B cell (primary cell): ENCODE measurements around the gene MAP7D2. TPM values are rescaled to one million over a fixed set of nuclear protein-coding genes. Genes with fewer than 3 reads are reported as not detected.

Experiments used
- ATAC-seq: fragments of 200-7000 bp; cut with Tn5 transposase; one replicate; pipeline ENCODE4 v1.10.0; 2021; ENCODE audit warnings: low read depth, mild to moderate bottlenecking, moderate number of reproducible peaks, moderate library complexity
- CTCF ChIA-PET: fragments of 350-600 bp; sonication (Branson Sonifier 250); formaldehyde crosslinking; loops from one replicate; lab custom pipeline; 2021; ENCODE audit warnings: antibody characterized with exemption, inconsistent platforms; lab: Charles Lee
- POLR2A ChIA-PET: fragments of 350-600 bp; sonication (Branson Sonifier 250); formaldehyde crosslinking; loops from one replicate; lab custom pipeline; 2021; ENCODE audit warnings: antibody characterized with exemption; lab: Charles Lee
- DNase-seq: peaks from one replicate; pipeline ENCODE4 v3.0.0; 2013
- H2AFZ ChIP-seq: 2 replicates; pipeline ENCODE4 v1.6.1; 2012; ENCODE audit warnings: mild to moderate bottlenecking, low read depth, low read length; ENCODE audit not compliant: insufficient read depth, poor library complexity, severe bottlenecking
- H3K27ac ChIP-seq, 2 donors: 1 replicate in 1 of 2; 2 replicates in 1 of 2; pipeline ENCODE4 v1.5.1; 2012 to 2013; ENCODE audit warnings: low read length in 2 of 2, mild to moderate bottlenecking in 2 of 2, moderate library complexity in 1 of 2
- H3K27me3 ChIP-seq, 4 experiments: fragments of 200-600 bp in 1 of 4; sonication (generic) in 1 of 4; replicated peaks in 1 of 4; 1 replicate in 2 of 4; 2 replicates in 2 of 4; pipeline versions ENCODE4 v1.6.1 to v1.7.0; 2013 to 2016; ENCODE audit warnings: low read length in 3 of 4, mild to moderate bottlenecking in 2 of 4, mixed read lengths in 1 of 4, moderate library complexity in 1 of 4; ENCODE audit not compliant: insufficient read depth in 4 of 4, control insufficient read depth in 3 of 4; ENCODE audit errors: control extremely low read depth in 1 of 4
- H3K36me3 ChIP-seq, 2 experiments: replicated peaks in 1 of 2; 1 replicate in 1 of 2; 2 replicates in 1 of 2; pipeline versions ENCODE4 v1.6.1 to v1.7.1; 2013; ENCODE audit warnings: low read length in 1 of 2; ENCODE audit not compliant: insufficient read depth in 2 of 2, control insufficient read depth in 1 of 2; ENCODE audit errors: control extremely low read depth in 1 of 2, extremely low read depth in 1 of 2
- H3K4me1 ChIP-seq, 2 donors: fragments of 200-600 bp in 1 of 2; sonication (generic) in 1 of 2; 1 replicate in 1 of 2; 2 replicates in 1 of 2; pipeline versions ENCODE4 v1.5.1 to v1.6.1; 2013 to 2017; ENCODE audit warnings: low read length in 2 of 2; ENCODE audit not compliant: control insufficient read depth in 2 of 2, insufficient read depth in 2 of 2
- H3K4me2 ChIP-seq: replicated peaks from 2 replicates; pipeline ENCODE3; 2012; ENCODE audit warnings: mild to moderate bottlenecking, low read depth, low read length; ENCODE audit not compliant: poor library complexity, severe bottlenecking
- H3K4me3 ChIP-seq, 5 experiments: fragments of 200-600 bp in 1 of 5; sonication (generic) in 1 of 5; 1 replicate in 3 of 5; 2 replicates in 2 of 5; pipeline versions ENCODE4 v1.5.1 to v1.7.0; 2011 to 2016; ENCODE audit warnings: low read length in 4 of 5, mild to moderate bottlenecking in 4 of 5, low read depth in 2 of 5, control low read depth in 1 of 5, moderate library complexity in 1 of 5; ENCODE audit not compliant: insufficient read depth in 1 of 5; ENCODE audit errors: control extremely low read depth in 1 of 5, extremely low read depth in 1 of 5
- H3K79me2 ChIP-seq: fragments of 200-600 bp; sonication (generic); one replicate; pipeline ENCODE4 v1.6.0; 2016; ENCODE audit warnings: low read length; ENCODE audit not compliant: control insufficient read depth, insufficient read depth
- H3K9ac ChIP-seq: fragments of 200-600 bp; sonication (generic); 2 replicates; pipeline ENCODE4 v1.6.1; 2017; ENCODE audit warnings: mild to moderate bottlenecking, low read length, moderate library complexity
- H3K9me3 ChIP-seq, 3 donors: one replicate each; pipeline versions ENCODE4 v1.6.1 to v1.7.1; 2013; ENCODE audit warnings: low read length in 2 of 3; ENCODE audit not compliant: control insufficient read depth in 2 of 3, insufficient read depth in 1 of 3; ENCODE audit errors: control extremely low read depth in 1 of 3
- H4K20me1 ChIP-seq: 2 replicates; pipeline ENCODE4 v1.6.0; 2012; ENCODE audit warnings: mild to moderate bottlenecking, low read length; ENCODE audit not compliant: insufficient read depth, control insufficient read depth, poor library complexity, severe bottlenecking
- H3K27ac Mint-ChIP-seq: one replicate; pipeline ENCODE4 v1.8.0; 2021; ENCODE audit warnings: mixed read lengths
- H3K27me3 Mint-ChIP-seq: one replicate; pipeline ENCODE4 v1.8.0; 2021; ENCODE audit warnings: mixed read lengths
- H3K4me1 Mint-ChIP-seq: one replicate; pipeline ENCODE4 v1.8.0; 2021; ENCODE audit warnings: mixed read lengths
- H3K4me3 Mint-ChIP-seq: one replicate; pipeline ENCODE4 v1.8.0; 2021; ENCODE audit warnings: mixed read lengths
- H3K9me3 Mint-ChIP-seq: one replicate; pipeline ENCODE4 v1.8.0; 2022; ENCODE audit warnings: mixed read lengths; ENCODE audit not compliant: insufficient read depth
- EZH2 ChIP-seq: IDR thresholded peaks from 2 replicates; pipeline ENCODE4 v1.6.1; 2012; ENCODE audit warnings: borderline replicate concordance, low read depth, mild to moderate bottlenecking, moderate library complexity, low read length; ENCODE audit not compliant: insufficient read depth, poor library complexity, severe bottlenecking
- WGBS: methylation state at CpG from one replicate; pipeline ENCODE4 v1.1.5; 2013; ENCODE audit warnings: missing lambda C conversion rate; ENCODE audit not compliant: insufficient coverage; 5-methylcytosine and 5-hydroxymethylcytosine counted together
- intact Hi-C: fragments of 100-400 bp; cut with micrococcal nuclease; formaldehyde crosslinking; loops from one replicate; pipeline ENCODE4 v1.10.0; 2022
- polyA plus RNA-seq: library from polyadenylated mRNA; depleted of rRNA; stranded (reverse); fragments of >200 nt; gene quantifications from 2 replicates; pipeline ENCODE4 v1.2.3, GENCODE V29; 2012
- total RNA-seq, 2 donors: library from RNA; stranded (reverse); fragments of 120-200 nt in 1 of 2; gene quantifications; 1 replicate in 1 of 2; 2 replicates in 1 of 2; pipeline versions ENCODE4 v1.2.3 to v1.2.4, GENCODE V29; 2013 to 2022
- TF ChIP-seq, protein P1 (sequence below): fragments of 200-600 bp; IDR thresholded peaks from one replicate; pipeline ENCODE4 v1.8.0; 2022; ENCODE audit warnings: antibody characterized with exemption, mild to moderate bottlenecking

Gene MAP7D2
- total and polyA plus RNA-seq, 2 donors (not counting 1 experiment from before 2014, with no cell fraction given): 0.54 TPM; not detected in 1

DNA sequence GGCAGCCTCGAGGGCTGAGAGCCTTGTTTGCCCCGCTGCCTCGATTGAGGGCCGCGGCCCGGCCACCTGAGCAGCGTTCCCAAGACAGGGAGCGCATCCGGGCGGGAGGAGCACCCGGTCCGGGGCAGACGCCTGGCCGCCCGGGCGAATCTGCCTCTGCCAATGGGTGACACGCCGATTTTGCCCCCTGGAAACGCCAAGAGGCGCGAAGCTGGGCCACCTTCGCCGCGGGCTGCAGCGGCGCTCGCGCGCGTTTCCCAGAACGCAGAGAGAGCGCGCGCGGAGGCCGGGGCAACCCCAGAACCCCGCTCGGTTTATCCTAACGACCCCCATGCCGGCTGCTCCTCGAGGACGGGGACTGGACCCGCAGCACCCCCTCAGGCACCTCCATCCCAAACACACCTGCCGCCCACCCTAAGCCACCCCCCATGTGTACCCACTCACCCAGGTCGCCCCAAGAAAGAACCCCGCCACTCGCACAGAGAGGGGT, 575 bp downstream of the MAP7D2 start:
- H3K4me3 Mint-ChIP-seq: no peak overlapping the region
- Histone ChIP-seq H3K4me3 (no peak overlapping the region), H3K4me2 (peak overlapping the region; percentile 55), H2AFZ (no peak overlapping the region), H3K4me1 (peaks cover 0 to 6% of the 10 kb centered on the region in 2 donors), H3K79me2 (no peaks in the 10 kb centered on the region), H3K9ac (no peak overlapping the region), H4K20me1 (no peaks in the 10 kb centered on the region), H3K27ac (no peak overlapping the region), H3K9me3 (peaks cover 0 to 3% (median 0%) of the 10 kb centered on the region in 3 donors), H3K36me3 (no peaks in the 10 kb centered on the region), H3K27me3 (peaks cover 0 to 12% (median 4%) of the 10 kb centered on the region in 4 experiments)
- WGBS: 26% methylated on average over 37 of the region's 47 CpGs
- ChIA-PET POLR2A (no interaction called here), CTCF (no interaction called here)
- H3K27me3 Mint-ChIP-seq: peaks cover 16% of the 10 kb centered on the region
- H3K9me3 Mint-ChIP-seq: no peaks in the 10 kb centered on the region
- DNase-seq: no peak
- no peak overlapping the region for H3K27ac Mint-ChIP-seq
- no peak for ATAC-seq
- intact Hi-C loops: no loop called here
- no peaks in the 10 kb centered on the region for H3K4me1 Mint-ChIP-seq
- TF ChIP-seq, protein P1, sequence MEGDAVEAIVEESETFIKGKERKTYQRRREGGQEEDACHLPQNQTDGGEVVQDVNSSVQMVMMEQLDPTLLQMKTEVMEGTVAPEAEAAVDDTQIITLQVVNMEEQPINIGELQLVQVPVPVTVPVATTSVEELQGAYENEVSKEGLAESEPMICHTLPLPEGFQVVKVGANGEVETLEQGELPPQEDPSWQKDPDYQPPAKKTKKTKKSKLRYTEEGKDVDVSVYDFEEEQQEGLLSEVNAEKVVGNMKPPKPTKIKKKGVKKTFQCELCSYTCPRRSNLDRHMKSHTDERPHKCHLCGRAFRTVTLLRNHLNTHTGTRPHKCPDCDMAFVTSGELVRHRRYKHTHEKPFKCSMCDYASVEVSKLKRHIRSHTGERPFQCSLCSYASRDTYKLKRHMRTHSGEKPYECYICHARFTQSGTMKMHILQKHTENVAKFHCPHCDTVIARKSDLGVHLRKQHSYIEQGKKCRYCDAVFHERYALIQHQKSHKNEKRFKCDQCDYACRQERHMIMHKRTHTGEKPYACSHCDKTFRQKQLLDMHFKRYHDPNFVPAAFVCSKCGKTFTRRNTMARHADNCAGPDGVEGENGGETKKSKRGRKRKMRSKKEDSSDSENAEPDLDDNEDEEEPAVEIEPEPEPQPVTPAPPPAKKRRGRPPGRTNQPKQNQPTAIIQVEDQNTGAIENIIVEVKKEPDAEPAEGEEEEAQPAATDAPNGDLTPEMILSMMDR: no peak
- TF ChIP-seq EZH2: no peak

DNA sequence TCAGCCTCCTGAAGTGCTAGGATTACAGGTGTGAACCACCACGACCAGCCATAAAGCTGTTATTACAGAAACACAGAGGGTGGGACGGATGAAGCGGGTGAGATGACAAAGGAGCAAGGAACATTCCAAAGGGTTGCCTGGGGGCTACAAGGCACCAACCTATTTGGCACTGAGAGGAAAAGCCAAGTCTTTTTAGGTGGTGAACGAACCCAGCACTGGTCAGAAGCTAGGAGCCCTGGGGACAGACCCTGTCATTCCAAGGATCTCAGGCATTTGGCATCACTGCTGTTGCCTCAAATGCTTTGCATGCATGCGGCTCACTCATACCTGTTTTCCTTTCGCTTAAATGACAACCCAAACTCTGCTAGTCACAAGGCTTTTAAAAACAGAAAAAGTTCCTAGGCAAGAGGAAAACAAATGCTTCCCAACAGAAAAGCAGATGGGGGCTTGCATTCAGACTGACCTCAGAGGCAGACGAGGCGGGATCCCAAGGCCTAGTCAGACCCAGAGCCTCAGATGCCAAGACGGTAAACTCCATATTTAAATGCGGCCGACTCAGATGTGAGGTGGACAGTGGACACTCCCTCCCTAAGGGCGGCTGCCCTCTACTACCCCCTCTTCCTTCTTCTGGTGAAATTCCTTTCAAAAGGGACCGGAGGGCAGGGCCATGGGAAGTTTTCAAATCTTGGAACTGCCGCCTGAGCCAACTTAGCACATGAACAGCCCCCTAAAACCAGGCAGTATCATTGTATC, 4.5 kb downstream of the MAP7D2 start:
- H3K27ac ChIP-seq: no peak overlapping the region
- H3K4me1 Mint-ChIP-seq: no peaks in the 10 kb centered on the region
- no peak overlapping the region for H3K4me3 Mint-ChIP-seq
- 98% methylated on average over 7 of the region's 14 CpGs for WGBS
- no peaks in the 10 kb centered on the region for H3K36me3 ChIP-seq
- intact Hi-C loops: no loop called here
- no peak overlapping the region for H3K27ac Mint-ChIP-seq
- no peak for DNase-seq
- peaks cover 0 to 10% (median 4%) of the 10 kb centered on the region in 4 experiments for H3K27me3 ChIP-seq
- no peaks in the 10 kb centered on the region for H4K20me1 ChIP-seq
- H3K79me2 ChIP-seq: no peaks in the 10 kb centered on the region
- TF ChIP-seq EZH2: no peak
- TF ChIP-seq, protein P1: no peak
- peaks cover 0 to 6% of the 10 kb centered on the region in 2 donors for H3K4me1 ChIP-seq
- no peak overlapping the region for H2AFZ ChIP-seq
- no peak overlapping the region for H3K4me3 ChIP-seq
- ATAC-seq: no peak
- no peak overlapping the region for H3K9ac ChIP-seq
- H3K4me2 ChIP-seq: no peak overlapping the region
- CTCF ChIA-PET: no interaction called here
- H3K9me3 Mint-ChIP-seq: no peaks in the 10 kb centered on the region
- H3K9me3 ChIP-seq: peaks cover 0 to 3% (median 0%) of the 10 kb centered on the region in 3 donors
- H3K27me3 Mint-ChIP-seq: peaks cover 16% of the 10 kb centered on the region
- POLR2A ChIA-PET: no interaction called here
